A549 (cell line): ENCODE measurements around the gene LRRC3. TPM values are rescaled to one million over a fixed set of nuclear protein-coding genes. Genes with fewer than 3 reads are reported as not detected.

Source experiments
- ATAC-seq, 2 experiments: fragments of 200-7000 bp in 1 of 2; fragments of >200 bp in 1 of 2; cut with Nextera tagmentation in 1 of 2; cut with Tn5 transposase in 1 of 2; 3 replicates each; pipeline versions ENCODE4 v1.8.0 to v1.9.1; 2018 to 2020; ENCODE audit warnings: mild to moderate bottlenecking in 1 of 2, moderate library complexity in 1 of 2
- CTCF ChIA-PET: fragments of 300-600 bp; sonication (Branson Sonifier 250); formaldehyde crosslinking; extraction: SDS; loops from one replicate; lab custom pipeline; 2021; ENCODE audit warnings: antibody characterized with exemption, inconsistent platforms; lab: Yijun Ruan, JAX
- POLR2A ChIA-PET: fragments of 350-600 bp; formaldehyde crosslinking; extraction: SDS; loops from one replicate; lab custom pipeline; 2021; ENCODE audit warnings: antibody characterized with exemption, inconsistent platforms; lab: Yijun Ruan, JAX
- DNase-seq, 2 experiments: peaks; one replicate each; pipeline versions ENCODE4 v3.0.0 to v3.0.0-alpha.2; 2011 to 2016; ENCODE audit warnings: low read depth in 1 of 2, low spot score in 1 of 2
- FAIRE-seq: peaks from 2 replicates; lab custom pipeline; 2011; peaks lifted over from hg19 to GRCh38; lab: Jason Lieb, UNC
- H3K27ac ChIP-seq, 2 experiments: fragments of >200 bp; sonication (Bioruptor Twin); formaldehyde crosslinking; 3 replicates each; pipeline ENCODE4 v1.5.1; 2016 to 2017
- H3K4me1 ChIP-seq: fragments of >200 bp; sonication (Bioruptor Twin); formaldehyde crosslinking; 3 replicates; pipeline ENCODE4 v1.6.1; 2016
- H3K4me2 ChIP-seq: fragments of >200 bp; sonication (Bioruptor Twin); formaldehyde crosslinking; 3 replicates; pipeline ENCODE4 v1.6.1; 2016
- H3K4me3 ChIP-seq: fragments of >200 bp; sonication (Bioruptor Twin); formaldehyde crosslinking; 3 replicates; pipeline ENCODE4 v1.5.1; 2016
- H3K9me3 ChIP-seq: fragments of >200 bp; sonication (Bioruptor Twin); formaldehyde crosslinking; 3 replicates; pipeline ENCODE4 v1.6.1; 2016
- CBX8 ChIP-seq: fragments of 200-600 bp; sonication (generic); IDR thresholded peaks from 2 replicates; pipeline ENCODE4 v1.6.1; 2016
- CEBPB ChIP-seq, 2 experiments: fragments of >200 bp in 1 of 2; sonication (Bioruptor Twin) in 1 of 2; formaldehyde crosslinking in 1 of 2; IDR thresholded peaks; 2 replicates each; pipeline ENCODE4 v1.6.1; 2012 to 2016
- EHF ChIP-seq: fragments of 250-450 bp; sonication (Bioruptor Pico); IDR thresholded peaks from 2 replicates; pipeline ENCODE4 v1.5.0; 2020; ENCODE audit warnings: mild to moderate bottlenecking
- EHMT2 ChIP-seq: fragments of 200-600 bp; sonication (generic); IDR thresholded peaks from 2 replicates; pipeline ENCODE4 v1.6.1; 2016; ENCODE audit warnings: antibody characterized with exemption, low read depth, mild to moderate bottlenecking, moderate library complexity
- EP300 ChIP-seq, 2 experiments: fragments of >200 bp; sonication (Bioruptor Twin); formaldehyde crosslinking; IDR thresholded peaks; 2 replicates in 1 of 2; 3 replicates in 1 of 2; pipeline ENCODE4 v1.6.1; 2016 to 2017
- GATA3 ChIP-seq: IDR thresholded peaks from 2 replicates; pipeline ENCODE4 v1.6.1; 2012; ENCODE audit warnings: borderline replicate concordance
- HDAC2 ChIP-seq: fragments of 200-600 bp; sonication (generic); IDR thresholded peaks from 2 replicates; pipeline ENCODE4 v1.6.1; 2016
- HOXB13 ChIP-seq: fragments of 250-450 bp; sonication (Bioruptor Pico); IDR thresholded peaks from 2 replicates; pipeline ENCODE4 v1.5.0; 2020; ENCODE audit warnings: low read depth, mild to moderate bottlenecking, moderate library complexity
- JUNB ChIP-seq: fragments of >200 bp; sonication (Bioruptor Twin); formaldehyde crosslinking; IDR thresholded peaks from 2 replicates; pipeline ENCODE4 v1.6.1; 2016
- KDM1A ChIP-seq: fragments of 200-600 bp; sonication (generic); IDR thresholded peaks from 2 replicates; pipeline ENCODE4 v1.6.1; 2016; ENCODE audit warnings: low read depth, mild to moderate bottlenecking
- KDM5A ChIP-seq: fragments of 200-600 bp; sonication (generic); IDR thresholded peaks from 2 replicates; pipeline ENCODE4 v1.6.1; 2016; ENCODE audit warnings: antibody characterized with exemption, mild to moderate bottlenecking
- MYC ChIP-seq: IDR thresholded peaks from 2 replicates; pipeline ENCODE4 v1.6.1; 2012; ENCODE audit warnings: mild to moderate bottlenecking, inconsistent platforms, low read length, improper control_type of control experiment, borderline replicate concordance
- NFE2L2 ChIP-seq: fragments of 150-350 bp; conservative IDR thresholded peaks from 2 replicates; pipeline ENCODE4 v1.6.1; 2014; ENCODE audit warnings: low read length
- PHF8 ChIP-seq: fragments of 200-600 bp; sonication (generic); IDR thresholded peaks from 2 replicates; pipeline ENCODE4 v1.6.1; 2016; ENCODE audit warnings: low read depth, mild to moderate bottlenecking, antibody characterized with exemption, moderate library complexity, borderline replicate concordance
- POLR2A ChIP-seq: IDR thresholded peaks from 2 replicates; pipeline ENCODE4 v1.6.1; 2012; ENCODE audit warnings: mild to moderate bottlenecking, low read length
- RAD21 ChIP-seq, 2 experiments: fragments of >200 bp in 1 of 2; sonication (Bioruptor Twin) in 1 of 2; formaldehyde crosslinking in 1 of 2; IDR thresholded peaks in 1 of 2; conservative IDR thresholded peaks in 1 of 2; 2 replicates in 1 of 2; 3 replicates in 1 of 2; pipeline ENCODE4 v1.6.1; 2012 to 2018; ENCODE audit warnings: inconsistent platforms in 1 of 2
- RCOR1 ChIP-seq: fragments of 150-350 bp; IDR thresholded peaks from 2 replicates; pipeline ENCODE4 v1.6.1; 2014; ENCODE audit warnings: antibody characterized with exemption, low read length, low read depth
- RNF2 ChIP-seq: fragments of 200-600 bp; sonication (generic); IDR thresholded peaks from 2 replicates; pipeline ENCODE4 v1.6.1; 2016; ENCODE audit warnings: low read depth, mild to moderate bottlenecking, antibody characterized with exemption, moderate library complexity, borderline replicate concordance
- SMC3 ChIP-seq: fragments of >200 bp; sonication (Bioruptor Twin); formaldehyde crosslinking; IDR thresholded peaks from 3 replicates; pipeline ENCODE4 v1.6.1; 2018; ENCODE audit warnings: inconsistent platforms
- TFCP2L1 ChIP-seq: fragments of 250-450 bp; sonication (Bioruptor Pico); IDR thresholded peaks from 2 replicates; pipeline ENCODE4 v1.5.0; 2021; ENCODE audit warnings: mild to moderate bottlenecking
- ZC3H11A ChIP-seq: fragments of 450-650 bp; IDR thresholded peaks from 2 replicates; pipeline ENCODE4 v1.6.1; 2014; ENCODE audit warnings: antibody characterized with exemption, mild to moderate bottlenecking
- WGBS: methylation state at CpG from one replicate; pipeline ENCODE4 v1.1.6; 2017; ENCODE audit errors: missing lambda C conversion rate; 5-methylcytosine and 5-hydroxymethylcytosine counted together
- polyA plus RNA-seq, 4 experiments: library from polyadenylated mRNA; depleted of rRNA in 3 of 4; stranded (reverse); fragments of >200 nt; fragmentation: RNase III in 1 of 4; extraction: RNeasy Plus Mini Kit Qiagen cat#74134 plus additional on column Dnase treatment in 1 of 4; gene quantifications; 2 replicates in 3 of 4; 3 replicates in 1 of 4; pipeline ENCODE4 v1.2.3, GENCODE V29; 2011 to 2017
- TF ChIP-seq, protein P1 (sequence below): fragments of 150-350 bp; IDR thresholded peaks from 2 replicates; pipeline ENCODE4 v1.6.1; 2014; ENCODE audit warnings: low read depth, mild to moderate bottlenecking, low read length
- TF ChIP-seq, protein P2 (sequence below): IDR thresholded peaks from 2 replicates; pipeline ENCODE4 v1.6.1; 2012
- TF ChIP-seq, protein P3 (sequence below): fragments of >200 bp; sonication (Bioruptor Twin); formaldehyde crosslinking; IDR thresholded peaks from 3 replicates; pipeline ENCODE4 v1.6.1; 2016
- TF ChIP-seq, protein P4 (sequence below): fragments of 200-600 bp; sonication (generic); IDR thresholded peaks from 2 replicates; pipeline ENCODE4 v1.6.1; 2016; ENCODE audit warnings: antibody characterized with exemption, mild to moderate bottlenecking, moderate library complexity
- TF ChIP-seq, protein P5 (sequence below): fragments of 450-650 bp; IDR thresholded peaks from 2 replicates; pipeline ENCODE4 v1.6.1; 2014; ENCODE audit warnings: antibody characterized with exemption

LRRC3 gene
- polyA plus RNA-seq, 2 of the 4 experiments (the other 2 are of a cell fraction): 0.59 to 1.1 TPM

DNA sequence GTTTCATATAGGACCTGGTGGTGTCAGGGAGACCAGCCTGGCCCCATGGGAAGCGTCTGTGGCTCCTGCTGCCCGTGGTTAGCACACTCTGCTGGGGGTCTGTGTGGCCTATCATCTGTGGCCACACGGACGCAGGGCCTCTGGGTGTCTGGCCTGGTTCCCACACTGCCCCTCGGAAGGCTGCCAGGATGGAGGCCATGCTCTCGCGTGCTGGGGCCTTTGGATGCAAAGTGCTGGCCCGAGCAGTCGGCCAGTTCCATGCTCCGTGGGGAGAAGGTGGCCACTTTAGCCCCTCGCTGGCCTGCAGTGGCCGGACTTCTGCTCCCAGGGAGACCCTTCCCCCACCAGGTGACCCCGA is 20.8 kb upstream of the LRRC3 start:
- ChIA-PET POLR2A (no interaction called here), CTCF (no interaction called here)
- no peak for ATAC-seq
- TF ChIP-seq KDM1A (no peak), EHF (no peak), PHF8 (no peak), EP300 (IDR thresholded peaks at IDR 0.05) (no peak), RCOR1 (no peak), ZC3H11A (no peak), HOXB13 (CRISPR knock-in tag) (no peak), JUNB (no peak), GATA3 (no peak), POLR2A (no peak), HDAC2 (no peak), NFE2L2 (no peak)
- TF ChIP-seq, protein P1, sequence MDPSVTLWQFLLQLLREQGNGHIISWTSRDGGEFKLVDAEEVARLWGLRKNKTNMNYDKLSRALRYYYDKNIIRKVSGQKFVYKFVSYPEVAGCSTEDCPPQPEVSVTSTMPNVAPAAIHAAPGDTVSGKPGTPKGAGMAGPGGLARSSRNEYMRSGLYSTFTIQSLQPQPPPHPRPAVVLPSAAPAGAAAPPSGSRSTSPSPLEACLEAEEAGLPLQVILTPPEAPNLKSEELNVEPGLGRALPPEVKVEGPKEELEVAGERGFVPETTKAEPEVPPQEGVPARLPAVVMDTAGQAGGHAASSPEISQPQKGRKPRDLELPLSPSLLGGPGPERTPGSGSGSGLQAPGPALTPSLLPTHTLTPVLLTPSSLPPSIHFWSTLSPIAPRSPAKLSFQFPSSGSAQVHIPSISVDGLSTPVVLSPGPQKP: no peak
- TF ChIP-seq, protein P2, sequence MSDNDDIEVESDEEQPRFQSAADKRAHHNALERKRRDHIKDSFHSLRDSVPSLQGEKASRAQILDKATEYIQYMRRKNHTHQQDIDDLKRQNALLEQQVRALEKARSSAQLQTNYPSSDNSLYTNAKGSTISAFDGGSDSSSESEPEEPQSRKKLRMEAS: no peak
- TF ChIP-seq, protein P3, sequence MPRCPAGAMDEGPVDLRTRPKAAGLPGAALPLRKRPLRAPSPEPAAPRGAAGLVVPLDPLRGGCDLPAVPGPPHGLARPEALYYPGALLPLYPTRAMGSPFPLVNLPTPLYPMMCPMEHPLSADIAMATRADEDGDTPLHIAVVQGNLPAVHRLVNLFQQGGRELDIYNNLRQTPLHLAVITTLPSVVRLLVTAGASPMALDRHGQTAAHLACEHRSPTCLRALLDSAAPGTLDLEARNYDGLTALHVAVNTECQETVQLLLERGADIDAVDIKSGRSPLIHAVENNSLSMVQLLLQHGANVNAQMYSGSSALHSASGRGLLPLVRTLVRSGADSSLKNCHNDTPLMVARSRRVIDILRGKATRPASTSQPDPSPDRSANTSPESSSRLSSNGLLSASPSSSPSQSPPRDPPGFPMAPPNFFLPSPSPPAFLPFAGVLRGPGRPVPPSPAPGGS: no peak
- no peak for FAIRE-seq
- Histone ChIP-seq H3K9me3 (no peaks in the 10 kb centered on the region), H3K4me1 (no peaks in the 10 kb centered on the region), H3K4me2 (no peak overlapping the region), H3K4me3 (no peak overlapping the region), H3K27ac (no peak overlapping the region)
- no peak for DNase-seq
- 13% methylated on average over 3 of the region's 13 CpGs for WGBS

DNA sequence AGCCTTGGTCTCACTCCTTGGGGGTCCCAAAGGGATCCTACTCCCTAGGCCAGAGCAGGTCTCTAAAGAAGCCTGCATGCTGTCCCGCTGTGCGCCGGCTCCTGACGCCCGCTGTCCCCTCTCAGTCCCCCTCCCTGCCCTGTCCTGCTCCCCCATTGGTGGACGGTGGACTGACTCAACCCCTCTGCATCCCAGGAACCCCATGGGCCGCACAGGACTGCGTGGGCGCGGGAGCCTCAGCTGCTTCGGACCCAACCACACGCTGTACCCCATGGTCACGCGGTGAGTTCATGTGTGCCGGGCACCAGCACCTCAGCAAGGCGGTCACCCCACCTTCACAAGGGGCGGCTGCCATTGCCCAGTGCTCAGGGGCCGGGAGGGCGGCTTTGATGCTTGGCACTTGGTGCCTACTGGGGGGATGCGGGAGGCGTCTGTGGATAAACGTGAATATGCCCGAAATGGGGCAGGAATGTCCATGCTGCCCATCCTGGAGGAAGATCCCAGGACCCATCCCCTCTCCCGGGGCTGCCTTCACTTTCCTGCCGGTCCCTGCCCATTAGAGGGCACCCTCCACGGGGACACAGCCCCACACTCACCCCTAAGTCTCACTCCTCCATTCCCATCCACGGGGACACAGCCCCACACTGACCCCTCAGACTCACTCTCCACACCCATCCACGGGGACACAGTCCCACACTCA is 20.2 kb upstream of the LRRC3 start:
- CTCF ChIA-PET: no interaction called here
- POLR2A ChIA-PET: no interaction called here

More for the DNA sequence above, 20.2 kb upstream of the LRRC3 start:
- FAIRE-seq (no peak), ATAC-seq (no peak), DNase-seq (no peak)
- H3K27ac ChIP-seq: no peak overlapping the region
- no peak overlapping the region for H3K4me3 ChIP-seq
- no peak overlapping the region for H3K4me2 ChIP-seq
- TF ChIP-seq, protein P4, sequence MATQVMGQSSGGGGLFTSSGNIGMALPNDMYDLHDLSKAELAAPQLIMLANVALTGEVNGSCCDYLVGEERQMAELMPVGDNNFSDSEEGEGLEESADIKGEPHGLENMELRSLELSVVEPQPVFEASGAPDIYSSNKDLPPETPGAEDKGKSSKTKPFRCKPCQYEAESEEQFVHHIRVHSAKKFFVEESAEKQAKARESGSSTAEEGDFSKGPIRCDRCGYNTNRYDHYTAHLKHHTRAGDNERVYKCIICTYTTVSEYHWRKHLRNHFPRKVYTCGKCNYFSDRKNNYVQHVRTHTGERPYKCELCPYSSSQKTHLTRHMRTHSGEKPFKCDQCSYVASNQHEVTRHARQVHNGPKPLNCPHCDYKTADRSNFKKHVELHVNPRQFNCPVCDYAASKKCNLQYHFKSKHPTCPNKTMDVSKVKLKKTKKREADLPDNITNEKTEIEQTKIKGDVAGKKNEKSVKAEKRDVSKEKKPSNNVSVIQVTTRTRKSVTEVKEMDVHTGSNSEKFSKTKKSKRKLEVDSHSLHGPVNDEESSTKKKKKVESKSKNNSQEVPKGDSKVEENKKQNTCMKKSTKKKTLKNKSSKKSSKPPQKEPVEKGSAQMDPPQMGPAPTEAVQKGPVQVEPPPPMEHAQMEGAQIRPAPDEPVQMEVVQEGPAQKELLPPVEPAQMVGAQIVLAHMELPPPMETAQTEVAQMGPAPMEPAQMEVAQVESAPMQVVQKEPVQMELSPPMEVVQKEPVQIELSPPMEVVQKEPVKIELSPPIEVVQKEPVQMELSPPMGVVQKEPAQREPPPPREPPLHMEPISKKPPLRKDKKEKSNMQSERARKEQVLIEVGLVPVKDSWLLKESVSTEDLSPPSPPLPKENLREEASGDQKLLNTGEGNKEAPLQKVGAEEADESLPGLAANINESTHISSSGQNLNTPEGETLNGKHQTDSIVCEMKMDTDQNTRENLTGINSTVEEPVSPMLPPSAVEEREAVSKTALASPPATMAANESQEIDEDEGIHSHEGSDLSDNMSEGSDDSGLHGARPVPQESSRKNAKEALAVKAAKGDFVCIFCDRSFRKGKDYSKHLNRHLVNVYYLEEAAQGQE: no peak
- TF ChIP-seq CEBPB (IDR thresholded peaks at IDR 0.05) (no peak), POLR2A (no peak), MYC (no peak), CBX8 (no peak), RAD21 (conservative IDR thresholded peaks at IDR 0.05 in 1 of 2, IDR thresholded peaks at IDR 0.05 in 1 of 2) (no peak), TFCP2L1 (CRISPR knock-in tag) (no peak), EHMT2 (no peak), RNF2 (no peak), SMC3 (no peak), KDM5A (no peak), KDM1A (no peak)
- TF ChIP-seq, protein P5, sequence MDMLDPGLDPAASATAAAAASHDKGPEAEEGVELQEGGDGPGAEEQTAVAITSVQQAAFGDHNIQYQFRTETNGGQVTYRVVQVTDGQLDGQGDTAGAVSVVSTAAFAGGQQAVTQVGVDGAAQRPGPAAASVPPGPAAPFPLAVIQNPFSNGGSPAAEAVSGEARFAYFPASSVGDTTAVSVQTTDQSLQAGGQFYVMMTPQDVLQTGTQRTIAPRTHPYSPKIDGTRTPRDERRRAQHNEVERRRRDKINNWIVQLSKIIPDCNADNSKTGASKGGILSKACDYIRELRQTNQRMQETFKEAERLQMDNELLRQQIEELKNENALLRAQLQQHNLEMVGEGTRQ: no peak
- H3K9me3 ChIP-seq: no peaks in the 10 kb centered on the region
- 36% methylated on average over 5 of the region's 28 CpGs for WGBS
- no peaks in the 10 kb centered on the region for H3K4me1 ChIP-seq
